SIG-M5 treated with dmso at 0.1 percent for 504 hours (cell line): ENCODE measurements around the gene KATNAL1.
A peak's percentile ranks its signal among the peaks of the same experiment; 100 is the strongest.

ENCODE experiments used
- DNase-seq: peaks from one replicate; lab custom pipeline; 2025; ENCODE audit not compliant: unreplicated experiment; lab: John Stamatoyannopoulos, UW

KATNAL1 gene

DNA sequence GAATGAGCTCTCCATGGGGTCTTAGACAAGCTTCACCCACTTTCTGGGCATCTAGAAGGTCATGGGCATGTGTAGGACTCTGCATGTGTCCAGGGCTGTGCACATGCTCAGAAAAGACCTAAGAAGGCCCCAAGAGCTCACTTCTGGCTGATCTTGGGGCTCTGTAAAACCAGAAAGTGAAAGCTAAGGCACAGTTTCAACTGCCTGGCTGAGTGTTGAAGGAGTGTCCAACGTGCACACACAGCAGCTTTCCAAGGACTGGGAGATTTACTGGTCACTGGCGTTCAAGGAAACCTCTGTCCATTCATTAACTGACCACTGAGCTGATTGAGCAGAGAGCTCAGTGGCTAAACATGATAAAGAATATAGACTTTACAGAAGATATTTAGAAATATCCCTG lies 137.9 kb downstream of the KATNAL1 start:
- DNase-seq, result no peak

DNA sequence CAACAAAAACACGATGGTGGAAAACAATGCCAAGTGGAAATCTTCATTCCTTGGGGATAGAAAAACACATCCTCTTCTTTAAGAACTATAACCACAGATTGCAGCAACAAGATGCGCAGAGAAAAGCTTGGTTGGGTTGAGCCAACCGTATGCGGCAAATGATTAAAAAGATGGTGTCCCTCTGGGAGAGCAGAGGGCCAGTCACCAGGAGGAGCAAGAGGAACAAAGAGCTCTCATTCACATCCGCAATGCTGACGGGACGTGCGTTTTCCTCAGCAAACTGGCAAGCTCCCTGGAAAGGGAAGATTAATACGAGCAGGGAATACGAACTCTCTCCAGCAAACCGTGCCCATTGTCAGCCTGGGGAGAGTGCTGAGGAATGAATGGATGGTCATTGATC lies 141.6 kb downstream of the KATNAL1 start:
- DNase-seq, result no peak

DNA sequence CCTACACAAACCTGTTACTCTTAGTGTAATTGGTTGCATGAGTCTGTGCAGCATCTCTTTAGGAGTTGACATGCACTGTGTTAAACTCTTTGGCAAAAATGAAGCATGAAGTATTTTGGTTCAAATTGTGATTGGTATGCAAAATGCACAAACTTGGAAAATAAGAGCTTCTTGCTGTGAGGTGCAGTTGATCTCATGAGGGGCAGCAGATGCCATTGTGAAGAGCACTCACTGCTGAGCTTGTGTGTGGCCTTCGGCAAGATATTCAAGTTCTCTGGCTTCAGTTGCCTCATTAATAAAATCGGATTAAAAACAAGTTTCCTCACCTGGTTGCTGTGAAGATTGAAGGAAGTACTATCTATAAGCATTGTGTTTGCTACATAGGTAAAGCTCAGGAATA lies 142.3 kb downstream of the KATNAL1 start:
- no peak for DNase-seq

DNA sequence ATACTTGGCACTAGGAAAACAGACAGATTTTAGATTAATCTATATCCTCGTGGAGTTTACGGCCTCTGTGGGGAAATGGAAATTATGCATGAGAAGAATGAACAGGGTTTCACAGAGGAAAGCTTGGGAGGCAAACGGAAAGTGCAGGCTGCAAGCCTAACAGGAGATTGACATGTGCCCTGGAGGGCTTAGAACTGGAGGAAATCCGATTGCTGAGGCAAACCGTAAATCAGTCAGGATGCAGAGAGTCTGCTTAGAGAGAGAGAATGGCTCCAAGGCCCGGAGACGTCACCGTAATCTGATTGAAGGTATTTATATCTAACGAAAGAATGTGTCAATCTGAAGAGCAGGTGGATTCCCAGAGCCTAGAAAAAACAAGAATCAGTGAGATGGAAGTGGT lies 143.2 kb downstream of the KATNAL1 start:
- no peak for DNase-seq

DNA sequence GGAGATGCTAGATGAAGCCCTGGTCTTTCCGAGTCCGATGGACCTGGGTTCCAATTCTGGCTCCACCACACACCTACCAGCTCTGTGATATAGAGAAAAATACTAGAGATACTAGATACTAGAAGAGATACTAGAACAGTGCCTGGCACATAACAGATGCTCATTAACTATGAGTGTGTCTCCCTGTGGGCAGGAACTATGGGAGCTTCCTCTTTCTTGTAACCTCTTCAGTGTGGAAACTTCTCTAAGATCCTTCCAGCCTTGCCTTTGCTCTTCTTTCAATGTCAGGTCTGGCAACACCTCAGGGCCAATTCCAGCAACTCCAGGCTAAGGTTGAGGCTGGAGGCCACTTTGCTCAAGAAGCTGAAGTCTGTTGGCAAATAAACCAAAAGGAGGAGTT lies 143.9 kb downstream of the KATNAL1 start:
- peak; percentile 56 for DNase-seq

DNA sequence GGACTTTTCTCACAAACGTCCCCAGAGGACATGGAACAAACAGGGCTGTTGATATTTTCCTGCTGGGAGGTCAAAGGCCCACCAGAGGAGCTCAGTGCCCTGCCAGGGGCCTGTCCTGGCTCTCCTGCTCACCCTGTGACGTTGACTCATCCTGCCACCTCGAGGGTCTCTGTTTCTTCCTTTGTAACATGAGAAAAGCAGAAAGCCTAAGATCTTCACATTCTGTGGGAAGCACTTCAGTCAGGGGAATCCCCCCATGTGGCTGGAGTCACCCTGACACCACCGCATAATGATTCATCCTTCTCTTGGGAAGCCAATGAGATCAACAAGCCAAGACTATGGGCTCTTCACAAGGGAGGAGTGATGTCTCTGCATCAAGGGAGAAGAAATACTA lies 147.9 kb downstream of the KATNAL1 start:
- DNase-seq, result no peak

DNA sequence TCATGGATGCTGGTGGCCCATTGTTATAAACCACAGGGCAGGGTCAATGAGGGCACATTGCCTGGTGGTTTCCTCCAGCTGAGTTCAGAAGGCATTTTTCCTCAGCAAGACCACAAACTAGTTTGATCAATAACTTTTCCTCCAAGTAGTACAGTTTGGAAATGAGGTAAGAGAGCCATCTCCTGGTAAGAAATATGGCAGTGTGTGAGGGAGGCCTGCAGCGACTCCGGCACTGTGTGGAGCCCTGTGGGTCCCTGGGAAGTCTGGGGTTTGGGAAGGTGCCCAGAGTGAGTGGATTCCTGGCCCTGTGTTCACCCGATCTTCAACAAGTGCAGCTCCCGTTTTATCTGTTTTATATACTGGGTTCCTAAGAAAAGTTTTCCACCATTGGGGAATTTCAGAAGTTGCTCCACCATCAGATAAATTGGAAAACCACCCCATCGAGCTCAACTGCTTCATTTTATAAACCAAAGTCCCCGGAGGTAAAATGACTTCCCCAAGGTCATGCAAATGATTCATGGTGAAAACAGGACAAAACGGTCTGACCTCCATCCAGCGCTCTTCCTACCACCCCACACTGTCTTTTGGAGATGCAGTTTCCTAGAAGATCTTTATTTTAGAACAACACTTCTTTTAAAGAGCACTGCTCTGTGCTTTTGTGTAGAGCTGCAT lies 148.4 kb downstream of the KATNAL1 start:
- DNase-seq, result no peak

DNA sequence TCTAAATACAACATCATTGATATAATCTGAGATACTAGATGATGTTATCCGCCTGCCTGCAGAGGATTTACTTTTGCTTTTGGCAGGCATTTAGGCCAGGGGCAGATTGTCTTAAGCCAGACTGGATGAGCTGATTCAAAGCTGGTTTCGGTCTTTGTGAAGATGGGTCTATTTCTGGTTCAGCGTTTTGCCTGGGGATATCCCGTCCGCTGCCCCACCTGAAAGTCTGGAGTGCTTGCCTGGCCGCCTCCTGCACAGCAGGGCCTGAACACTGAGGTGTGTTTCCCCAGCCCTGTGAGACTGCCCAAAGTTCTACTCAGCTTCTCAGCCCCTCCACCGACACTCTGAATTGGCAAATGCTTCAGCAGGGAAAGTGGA lies 149.7 kb downstream of the KATNAL1 start:
- no peak for DNase-seq

DNA sequence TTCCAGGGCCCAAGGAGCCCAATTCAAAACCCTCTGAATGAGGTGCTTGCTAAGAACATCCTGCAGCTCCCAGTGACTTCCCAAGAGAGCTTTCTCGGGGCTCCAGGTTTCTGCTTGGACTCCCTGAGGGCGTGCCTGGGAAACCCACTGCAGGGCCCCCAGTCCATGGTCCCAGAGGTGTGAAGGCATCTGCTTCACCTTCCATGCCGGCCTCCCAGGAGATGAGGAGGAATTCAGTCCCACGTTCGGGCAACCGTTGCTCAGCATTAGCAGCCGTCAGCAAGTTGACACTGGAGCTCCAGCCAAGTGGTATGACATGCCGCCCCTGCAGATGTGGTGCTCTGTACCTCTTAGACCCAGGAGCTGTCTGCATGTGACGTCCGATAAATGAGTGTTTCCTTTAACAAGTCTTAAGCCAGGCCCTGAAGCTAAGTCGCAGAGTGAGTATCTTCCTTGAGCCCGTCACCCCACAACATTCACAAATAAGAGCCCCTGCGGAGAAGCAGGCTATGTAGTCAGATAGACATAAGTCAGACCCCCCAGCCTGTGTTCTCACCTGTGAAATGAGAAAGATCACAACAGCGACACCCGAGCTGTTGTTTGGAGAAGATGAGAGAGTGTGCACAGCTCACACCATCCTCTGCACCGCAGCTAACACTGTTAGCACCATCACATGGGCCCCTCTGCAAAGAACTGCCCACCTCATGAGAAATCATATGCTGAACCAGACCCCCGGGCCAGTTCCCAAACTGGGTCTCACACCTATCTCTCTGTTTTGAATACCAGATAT lies 150.3 kb downstream of the KATNAL1 start:
- no peak for DNase-seq

DNA sequence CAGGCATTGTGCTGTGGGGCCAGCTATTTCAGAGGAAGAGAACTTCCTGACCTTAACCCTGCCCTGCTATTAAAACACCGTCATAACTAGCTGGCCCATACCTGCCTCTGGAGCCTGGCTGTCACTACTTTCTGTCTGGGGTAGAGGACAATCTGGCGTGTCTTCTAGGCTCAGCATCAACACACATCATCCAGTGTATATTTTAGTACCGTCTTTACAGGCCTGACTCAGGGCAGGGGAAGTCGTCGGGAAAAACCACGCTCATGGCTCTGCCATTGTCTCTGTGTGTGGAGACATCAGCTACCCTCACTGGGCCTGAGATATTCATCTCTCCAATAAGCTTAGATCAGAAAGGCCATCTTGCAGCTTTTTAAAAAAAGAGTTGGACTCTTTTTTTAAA lies 151.1 kb downstream of the KATNAL1 start:
- DNase-seq, result no peak

DNA sequence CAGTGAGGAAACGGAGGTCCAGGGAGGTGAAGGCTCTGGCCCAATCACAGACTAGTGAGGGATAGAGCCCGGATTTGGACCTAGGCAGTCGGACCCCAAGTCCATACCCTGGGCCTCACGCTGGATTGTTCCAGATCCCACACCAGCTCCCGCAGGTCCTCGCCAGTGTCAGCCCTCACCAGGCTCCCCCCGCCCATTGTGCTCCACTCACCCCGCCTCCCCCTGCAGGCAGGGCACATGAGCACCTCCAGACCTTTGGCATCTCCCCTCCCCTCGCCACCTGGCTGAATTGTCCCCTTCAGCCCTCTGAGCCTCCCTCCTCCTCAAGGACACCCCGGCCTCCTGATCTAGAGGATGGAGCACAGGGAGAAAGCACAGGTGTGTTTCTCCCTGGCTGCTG lies 152.4 kb downstream of the KATNAL1 start:
- no peak for DNase-seq

DNA sequence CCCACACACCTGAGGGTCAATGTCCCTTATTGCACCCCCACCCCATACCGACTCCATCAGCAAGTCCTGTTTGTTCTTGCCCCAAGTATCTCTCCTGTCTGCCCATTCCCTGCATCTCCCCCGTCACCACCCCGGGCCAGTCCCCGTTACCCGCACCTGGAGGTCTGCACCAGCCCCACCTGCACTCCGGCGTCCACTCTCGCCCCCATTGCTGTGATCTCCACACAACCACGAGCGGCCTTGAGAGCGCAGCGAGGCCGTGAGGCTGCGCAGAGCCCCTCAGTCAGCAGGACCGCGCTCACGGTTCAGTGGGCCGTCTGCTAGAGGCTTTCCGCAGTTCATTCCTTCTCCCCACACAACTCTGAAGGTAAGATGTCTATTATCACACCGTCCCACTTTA lies 152.8 kb downstream of the KATNAL1 start:
- DNase-seq, result no peak

DNA sequence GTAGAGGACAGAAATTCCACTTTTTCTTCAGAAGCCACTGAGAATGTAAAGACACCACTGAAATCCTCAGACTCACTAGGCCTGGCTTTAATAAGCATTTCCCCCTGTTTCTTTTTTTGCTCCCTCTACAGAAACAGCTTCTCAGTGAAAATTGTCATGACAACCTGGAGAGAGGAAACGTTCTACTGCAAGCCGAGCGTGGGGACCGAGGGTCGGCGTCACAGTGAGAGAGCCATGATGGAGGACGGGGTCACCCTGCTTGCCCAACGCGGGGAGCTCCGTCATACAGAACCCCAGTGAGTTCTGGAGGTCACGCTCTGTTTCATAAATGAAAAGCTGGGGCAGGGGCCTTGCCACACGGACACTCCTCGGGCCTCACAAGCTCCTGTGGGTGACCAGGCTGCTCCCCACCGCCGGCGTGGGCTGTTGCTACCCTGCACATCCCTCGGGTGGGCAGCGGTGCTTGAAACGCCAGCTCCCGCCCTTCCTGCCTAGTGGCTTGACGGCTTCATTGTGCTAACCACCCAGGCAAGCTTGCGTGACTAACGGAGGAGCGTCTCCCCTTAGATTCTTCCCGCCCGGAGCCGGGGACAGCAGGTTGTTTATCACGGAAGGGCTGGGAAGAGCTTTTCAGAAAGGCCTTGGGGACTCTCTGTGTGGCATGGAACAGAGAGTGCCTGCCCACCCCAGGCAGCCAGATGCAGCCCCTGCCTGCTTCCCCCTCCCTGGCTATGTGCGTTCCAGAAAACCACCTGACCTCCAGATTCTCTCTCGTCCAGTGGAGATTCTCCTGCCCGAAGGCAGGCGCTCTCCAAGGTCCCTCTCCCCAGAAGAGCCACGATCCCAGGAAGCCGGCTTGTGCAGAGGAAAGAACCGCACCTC lies 153.6 kb downstream of the KATNAL1 start:
- DNase-seq, result no peak
